Activated CD8-positive, alpha-beta memory T cell treated with anti-CD3 and anti-CD28 coated beads for 48 hours (primary cell): ENCODE results near the gene STAT5B.

Experiments
- DNase-seq, 3 experiments: peaks; one replicate each; pipeline ENCODE4 v3.0.0-alpha.2; 2020; ENCODE audit warnings: low read depth in 2 of 3, low spot score in 2 of 3

Gene STAT5B

GRCh38 chr17:42180922-42181850 lies 95.0 kb downstream of the STAT5B start, which contains the start of gene KCNH4:
TSS of gene KCNH4 (minus strand) at chr17:42181142. CDS start at chr17:42180945, 197 bp downstream.
- peak; percentile 72 to 92 (median 81) for DNase-seq

- no peak for DNase-seq
Observed at GRCh38 chr17:42180411-42180921, 95.7 kb downstream of the STAT5B start.

DNA sequence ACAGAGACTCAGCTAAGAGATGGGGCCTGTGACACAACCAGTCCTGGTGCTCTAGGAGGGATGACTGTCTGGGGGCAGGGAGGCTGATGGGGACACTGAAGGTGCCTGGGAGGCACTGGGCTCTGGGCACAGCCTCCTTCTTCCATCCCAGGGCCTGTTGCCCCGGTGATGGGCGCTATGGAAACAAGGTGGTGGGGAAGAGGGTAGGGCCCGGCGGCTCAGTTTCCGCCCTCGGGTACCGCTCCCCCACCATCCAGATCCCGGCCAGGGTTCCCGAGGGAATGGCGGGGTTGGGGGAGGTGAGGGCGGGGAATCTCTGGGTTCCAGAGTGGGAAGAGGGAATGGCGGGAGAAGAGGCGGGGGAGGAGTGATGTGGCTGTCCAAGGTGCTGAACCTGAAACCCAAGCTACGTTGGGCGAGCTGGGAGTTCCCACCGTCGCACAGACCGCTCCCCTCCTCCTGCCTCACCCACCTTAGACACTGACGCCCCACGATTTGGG lies 96.2 kb downstream of the STAT5B start:
- no peak for DNase-seq

- DNase-seq = no peak
Observed at GRCh38 chr17:42179335-42179734, 96.9 kb downstream of the STAT5B start.

GRCh38 chr17:42178817-42179216 lies 97.4 kb downstream of the STAT5B start:
- DNase-seq = no peak

DNA sequence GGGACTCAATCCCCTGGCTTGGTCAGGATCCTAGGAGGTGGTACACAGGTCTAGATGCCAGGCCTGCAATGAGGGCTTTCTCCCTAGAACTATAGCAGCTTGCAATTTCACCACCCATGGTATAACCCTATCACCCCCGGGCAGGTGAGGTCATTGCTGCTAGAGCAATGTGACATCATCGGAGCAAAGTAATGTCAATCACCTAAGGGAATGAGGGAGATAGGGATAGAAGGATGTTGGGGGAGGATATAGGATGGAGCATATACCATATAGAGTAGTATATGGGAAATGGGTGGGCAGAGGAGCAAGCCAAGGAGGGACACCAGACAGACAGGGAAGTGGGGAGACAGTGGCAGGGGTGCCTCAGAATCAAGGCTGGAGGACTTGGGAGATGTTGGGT lies 98.5 kb downstream of the STAT5B start:
- no peak for DNase-seq

DNA sequence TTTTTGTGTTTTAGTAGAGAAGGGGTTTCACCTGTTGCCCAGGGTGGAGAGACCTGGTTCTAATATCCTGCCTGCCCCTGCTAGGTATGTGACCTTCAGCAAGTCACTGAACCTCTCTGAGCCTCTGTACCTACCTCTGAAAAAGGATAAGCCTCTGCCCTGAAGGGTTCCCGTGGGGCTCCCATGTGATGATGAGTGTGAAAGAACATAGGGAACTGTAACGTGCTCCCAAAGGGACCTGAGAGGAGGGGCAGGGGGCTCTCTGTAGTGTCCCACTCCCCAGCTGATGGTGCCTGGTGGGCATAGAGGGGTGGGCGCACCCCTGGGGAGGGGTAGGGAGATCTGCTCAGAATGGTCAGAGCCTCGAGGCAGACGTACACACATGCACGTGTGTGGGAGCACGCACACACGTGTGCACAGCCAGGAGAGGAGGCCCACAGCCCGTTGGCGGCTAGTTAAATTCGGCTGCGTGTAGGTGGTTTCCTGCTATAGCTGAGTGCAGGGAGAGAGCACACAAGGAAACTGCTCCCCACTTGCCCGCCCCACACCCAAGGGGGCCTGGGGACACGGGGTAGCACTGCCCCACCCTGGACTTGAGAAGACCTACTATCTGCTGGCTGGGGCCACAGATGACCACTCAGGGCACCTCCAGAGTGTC lies 101.9 kb downstream of the STAT5B start:
- no peak for DNase-seq

- DNase-seq = no peak
Observed at GRCh38 chr17:42171831-42172230, 104.4 kb downstream of the STAT5B start.

DNA sequence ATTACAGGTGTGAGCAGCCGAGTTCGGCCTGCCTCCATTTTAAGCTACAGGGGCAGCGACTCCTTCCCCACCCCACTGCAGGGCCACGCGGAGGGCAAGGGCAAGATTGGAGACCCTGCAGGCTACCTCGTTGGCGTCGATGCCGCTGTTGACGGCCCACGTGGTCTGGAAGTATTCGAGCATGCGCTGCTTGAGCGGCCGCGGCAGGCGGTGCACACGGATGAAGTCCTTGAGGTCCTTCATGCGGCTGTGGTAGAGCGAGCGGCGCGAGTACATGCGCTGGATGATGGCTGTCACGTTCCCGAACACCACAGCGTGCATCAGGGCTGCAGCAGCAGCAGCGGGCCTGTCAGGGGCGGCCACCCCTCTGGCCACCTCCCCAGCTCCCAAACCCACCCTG lies 106.8 kb downstream of the STAT5B start:
- DNase-seq = no peak

- DNase-seq = no peak
Observed at GRCh38 chr17:42167807-42168206, 108.4 kb downstream of the STAT5B start.

GRCh38 chr17:42166196-42166763 lies 109.9 kb downstream of the STAT5B start:
- DNase-seq = no peak

- no peak for DNase-seq
Observed at GRCh38 chr17:42165751-42166150, 110.4 kb downstream of the STAT5B start.

GRCh38 chr17:42163696-42164407 lies 112.3 kb downstream of the STAT5B start:
- no peak for DNase-seq

DNA sequence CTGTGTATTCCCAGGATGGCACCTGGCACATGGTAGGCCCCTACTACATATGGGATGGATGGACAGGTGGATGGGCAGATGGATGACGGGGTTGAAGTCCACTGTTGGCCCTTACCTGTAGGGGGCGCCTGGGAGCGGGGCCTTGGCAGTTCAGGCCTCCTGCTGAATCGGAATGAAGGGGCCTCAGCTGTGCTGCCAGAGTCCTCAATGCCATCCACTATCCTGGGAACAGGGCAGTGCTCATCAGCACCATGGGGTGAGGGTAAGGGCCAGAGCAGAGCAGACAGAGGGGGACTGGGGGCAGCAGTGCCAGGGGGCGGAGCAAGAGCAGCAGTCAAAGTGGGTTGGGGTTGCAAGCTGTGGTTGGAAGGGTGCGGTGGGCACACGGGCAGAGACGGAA lies 113.1 kb downstream of the STAT5B start:
- peak in 2 of 3 experiments; percentile 41 to 51 for DNase-seq

DNA sequence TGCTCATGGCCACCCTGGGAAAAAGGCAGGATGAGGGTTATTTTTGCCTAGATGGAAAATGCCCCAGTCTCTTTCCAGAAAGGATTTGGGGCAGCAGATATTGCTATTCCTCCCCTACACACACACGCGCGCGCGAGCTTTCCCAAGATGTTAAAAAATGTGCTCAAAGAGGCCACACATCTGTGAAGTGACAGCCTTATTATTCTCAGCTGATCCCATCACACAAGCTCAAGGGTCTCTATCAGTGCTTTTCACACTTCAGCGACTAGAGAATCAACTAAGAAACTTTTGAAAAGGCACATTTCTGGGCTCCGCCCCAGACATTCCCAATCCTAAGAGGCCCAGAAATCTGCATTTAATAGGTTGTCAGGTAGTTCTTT lies 115.7 kb downstream of the STAT5B start:
- DNase-seq = no peak

DNA sequence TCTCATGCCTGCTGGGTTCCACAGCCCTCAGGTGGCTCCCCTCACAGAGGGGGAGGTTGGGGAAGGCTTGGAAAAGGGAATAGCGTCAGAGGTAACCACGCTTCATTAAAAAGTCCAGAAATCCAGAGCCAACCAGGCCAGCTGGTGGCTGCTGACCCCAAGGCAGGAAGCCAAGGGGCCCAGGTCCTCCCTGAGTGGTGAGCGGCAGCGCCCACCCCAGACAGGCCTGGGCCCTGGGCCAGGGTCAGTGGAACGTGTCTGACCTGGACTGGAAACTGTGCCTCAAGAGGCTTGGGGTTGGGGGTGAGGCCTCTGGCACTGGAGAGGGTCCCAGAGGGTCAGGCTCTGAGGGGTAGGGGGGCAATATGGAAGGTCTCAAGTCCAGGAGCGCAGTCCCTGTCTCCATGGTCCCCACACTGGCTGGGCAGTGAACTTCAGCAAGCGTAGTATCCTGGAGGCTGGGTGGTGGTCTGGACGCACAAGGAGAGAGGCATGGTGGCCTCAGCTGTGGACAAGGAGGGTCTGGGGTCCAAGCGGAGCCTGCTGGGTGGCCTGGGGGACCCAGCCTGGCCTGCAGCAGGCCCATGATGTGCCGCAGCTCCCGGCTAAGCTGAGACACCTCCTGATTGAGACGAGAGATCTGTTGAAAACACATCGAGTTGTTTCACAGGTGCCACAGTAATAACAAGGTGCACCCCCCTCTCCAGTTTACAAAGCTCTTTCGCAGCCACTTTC lies 116.2 kb downstream of the STAT5B start:
- DNase-seq = no peak

DNA sequence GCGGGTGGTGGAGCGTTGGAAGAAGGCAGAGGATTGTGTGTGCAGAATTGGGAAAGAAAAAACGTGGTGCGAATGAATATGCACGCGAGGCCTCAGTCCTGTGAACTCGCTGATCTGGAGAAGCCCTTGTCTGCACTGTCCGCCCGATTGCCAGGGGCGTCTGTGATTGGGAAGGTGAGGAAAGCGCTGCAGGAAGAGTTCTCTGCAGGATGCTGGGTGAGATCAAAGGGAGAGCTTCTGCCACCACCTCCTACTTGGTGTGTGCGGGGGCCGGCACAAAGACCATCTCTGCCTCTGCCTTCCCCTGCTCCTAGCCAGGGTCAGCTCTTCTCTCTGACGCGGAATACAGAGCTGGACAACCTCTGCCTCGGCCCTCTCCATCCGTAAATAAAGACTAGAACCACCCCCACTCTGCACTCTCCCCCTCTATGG lies 120.6 kb downstream of the STAT5B start:
- DNase-seq = no peak

DNA sequence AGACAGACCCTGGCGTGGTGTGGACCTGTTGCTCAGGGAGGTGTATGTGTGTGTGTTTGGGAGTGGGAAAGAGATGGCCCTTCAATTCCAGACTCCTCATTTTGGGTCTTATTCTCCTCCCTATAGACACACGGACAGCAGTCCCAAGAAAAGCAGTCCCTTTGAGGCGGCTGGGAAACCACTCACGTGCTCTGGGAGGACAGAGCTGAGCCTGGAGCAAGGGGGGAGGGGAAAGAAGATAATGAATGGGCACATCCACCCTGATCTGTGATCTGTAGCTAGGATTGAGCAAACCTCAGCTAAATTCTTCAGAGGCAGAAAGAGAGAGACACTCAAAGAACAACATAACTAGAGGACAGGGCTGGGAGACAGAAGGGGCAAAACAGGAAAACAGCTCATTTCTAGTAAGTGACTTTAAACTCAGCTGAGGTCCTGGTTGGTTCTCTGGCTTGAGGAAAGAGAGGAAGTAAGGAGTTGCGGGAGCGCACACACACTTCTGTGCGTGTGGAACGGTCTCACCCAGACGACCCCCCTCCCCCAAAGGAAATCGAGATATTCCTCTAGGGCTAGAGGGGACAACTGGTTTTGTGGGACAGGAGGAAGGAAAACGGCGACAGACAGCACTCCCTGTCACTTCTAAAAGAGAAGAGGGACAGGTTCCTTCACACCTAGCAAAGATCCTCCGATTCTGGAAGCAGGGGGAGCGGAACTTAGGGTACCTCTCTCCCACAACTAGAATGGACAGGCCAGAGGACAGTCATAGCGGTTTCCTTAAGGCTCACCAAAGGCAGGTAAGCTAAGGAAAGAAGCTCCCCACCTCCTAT lies 122.1 kb downstream of the STAT5B start:
- DNase-seq = no peak
